ENCODE measurements around the gene AASS. TPM values are rescaled to one million over a fixed set of nuclear protein-coding genes. Genes with fewer than 3 reads are reported as not detected.

AASS gene
- total RNA-seq, 4 donors from 2014 or later = 27.4 to 63.6 (median 38.1) TPM

GRCh38 chr7:122035876-122036275 is 108.2 kb downstream of the AASS start:
- Histone ChIP-seq H3K27ac (replicated peaks in 1 of 4) (no peak overlapping the region), H3K4me3 (no peak overlapping the region), H3K9me3 (no peaks in the 10 kb centered on the region), H3K36me3 (no peaks in the 10 kb centered on the region), H3K27me3 (no peaks in the 10 kb centered on the region), H3K4me1 (no peaks in the 10 kb centered on the region)
- TF ChIP-seq CTCF (IDR thresholded peaks at IDR 0.05) (no peak), EP300 (IDR thresholded peaks at IDR 0.05) (no peak), POLR2AphosphoS5 (IDR thresholded peaks at IDR 0.05) (no peak), POLR2A (IDR thresholded peaks at IDR 0.05; ENCODE audit: low read depth) (no peak)
- no peak for DNase-seq (ENCODE audit: extremely low spot score)
- 88% methylated on average over 1 of the region's 1 CpG for WGBS
- intact Hi-C loops (cut with DNase I) = no loop called here

- H3K4me3 ChIP-seq = no peak overlapping the region
- H3K27me3 ChIP-seq = no peaks in the 10 kb centered on the region
- no peak for TF ChIP-seq POLR2AphosphoS5 (IDR thresholded peaks at IDR 0.05)
- TF ChIP-seq EP300 (IDR thresholded peaks at IDR 0.05) = no peak
- no peak for TF ChIP-seq POLR2A (IDR thresholded peaks at IDR 0.05; ENCODE audit: low read depth)
- no peak for TF ChIP-seq CTCF (IDR thresholded peaks at IDR 0.05)
- intact Hi-C loops (cut with DNase I) = no loop called here
- H3K9me3 ChIP-seq = no peaks in the 10 kb centered on the region
- H3K27ac ChIP-seq (replicated peaks in 1 of 4) = no peak overlapping the region
- no peaks in the 10 kb centered on the region for H3K4me1 ChIP-seq
- no peak for DNase-seq (ENCODE audit: extremely low spot score)
- 93% methylated on average over 1 of the region's 1 CpG for WGBS
- H3K36me3 ChIP-seq = no peaks in the 10 kb centered on the region
Measured at GRCh38 chr7:122033641-122034040, 110.4 kb downstream of the AASS start.

DNA sequence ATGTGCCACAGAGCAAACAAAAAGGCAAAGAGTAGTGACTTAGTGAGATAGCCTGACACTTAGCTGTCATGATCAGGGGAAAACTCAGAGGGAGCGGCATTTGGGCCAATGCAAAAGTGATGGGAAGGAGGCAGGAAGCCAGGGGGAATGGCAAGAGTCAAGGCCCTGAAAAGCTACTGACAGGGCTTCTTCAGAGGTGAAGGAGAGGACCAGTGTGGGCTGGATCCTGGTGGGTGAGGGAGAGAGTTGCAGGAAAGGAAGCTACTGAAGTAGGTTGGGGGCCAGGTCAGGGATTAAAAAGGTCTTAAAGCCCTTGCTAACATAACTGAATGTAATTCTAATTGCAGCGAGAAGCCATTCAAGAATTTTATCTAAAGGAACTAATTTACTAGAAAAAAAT is 117.0 kb downstream of the AASS start:
- no peaks in the 10 kb centered on the region for H3K4me1 ChIP-seq
- H3K27ac ChIP-seq (replicated peaks in 1 of 4) = no peak overlapping the region
- no peak for TF ChIP-seq CTCF (IDR thresholded peaks at IDR 0.05)
- no peak for TF ChIP-seq POLR2A (IDR thresholded peaks at IDR 0.05; ENCODE audit: low read depth)
- TF ChIP-seq POLR2AphosphoS5 (IDR thresholded peaks at IDR 0.05) = no peak
- TF ChIP-seq EP300 (IDR thresholded peaks at IDR 0.05) = no peak
- no peaks in the 10 kb centered on the region for H3K9me3 ChIP-seq
- no peak for DNase-seq (ENCODE audit: extremely low spot score)
- intact Hi-C loops (cut with DNase I) = no loop called here
- no peak overlapping the region for H3K4me3 ChIP-seq
- H3K27me3 ChIP-seq = no peaks in the 10 kb centered on the region
- 79% methylated on average over 2 of the region's 2 CpGs for WGBS
- H3K36me3 ChIP-seq = no peaks in the 10 kb centered on the region

Small RNA genes within 50 kb of the gene (small RNA-seq; reads per million reads assigned to genes)
- 0 reads per million in 3 donors for gene RNU7-154P

Other genes with a start within 250 kb of the AASS start
- not detected for gene FEZF1, start 160.5 kb upstream of the AASS start, total RNA-seq